C4-2B (cell line): Measurements from ENCODE around the gene STX5.

Source experiments
- CTCF ChIP-seq: fragments of 450-650 bp; conservative IDR thresholded peaks from 2 replicates; pipeline ENCODE4 v1.5.1; 2017; ENCODE audit warnings: mild to moderate bottlenecking
- ZFX ChIP-seq: fragments of 450-650 bp; IDR thresholded peaks from 2 replicates; pipeline ENCODE4 v1.6.1; 2017

GRCh38 chr11:62876712-62877111 lies 44.9 kb upstream of the STX5 start:
- TF ChIP-seq CTCF, result no peak
- TF ChIP-seq ZFX, result no peak
